ENCODE measurements around the gene HEXIM2. TPM values are rescaled to one million over a fixed set of nuclear protein-coding genes. Genes with fewer than 3 reads are reported as not detected.

HEXIM2 gene
- total RNA-seq, 1 experiment from 2014 or later: 12.5 TPM

- Histone ChIP-seq H3K9me3 (ENCODE audit: control insufficient read depth, low read depth, low read length) (no peaks in the 10 kb centered on the region), H3T11ph (ENCODE audit: low read length) (no peak overlapping the region), H3K56ac (ENCODE audit: insufficient read length, low read depth, low read length) (no peak overlapping the region), H3K23me2 (ENCODE audit: insufficient read length, low read depth, low read length, poor library complexity, severe bottlenecking) (peaks cover 3% of the 10 kb centered on the region), H2AFZ (ENCODE audit: low read length) (no peak overlapping the region), H3K4ac (ENCODE audit: low read depth, low read length) (no peak overlapping the region), H3K14ac (ENCODE audit: insufficient read depth, low read length) (no peak overlapping the region; the same call in 1 of the 2 replicates), H4K91ac (ENCODE audit: insufficient read length, low read depth, low read length) (no peak overlapping the region), H3K4me1 (ENCODE audit: insufficient read depth, low read length) (no peaks in the 10 kb centered on the region; the same call in 1 of the 2 replicates), H2BK20ac (ENCODE audit: low read depth, low read length, poor library complexity, severe bottlenecking) (no peak overlapping the region), H3K18ac (ENCODE audit: insufficient read length, low read depth, low read length) (no peak overlapping the region), H3K79me2 (ENCODE audit: insufficient read depth, low read length) (no peaks in the 10 kb centered on the region), H3K23ac (ENCODE audit: insufficient read length, low read depth, low read length) (no peak overlapping the region), H3K27ac (ENCODE audit: insufficient read length, low read depth, low read length) (no peak overlapping the region), H4K5ac (ENCODE audit: insufficient read length, low read depth, low read length) (no peak overlapping the region), H2BK120ac (ENCODE audit: low read depth, low read length, poor library complexity, severe bottlenecking) (no peak overlapping the region), H3K9ac (ENCODE audit: extremely low read depth, insufficient read length, low read length) (no peak overlapping the region), H2BK15ac (ENCODE audit: low read depth, low read length) (no peak overlapping the region), H4K8ac (replicated peaks; ENCODE audit: insufficient read length, low read depth, low read length) (no peak overlapping the region), H3K4me2 (ENCODE audit: insufficient read depth, insufficient read length, low read length) (no peak overlapping the region), H2AK5ac (ENCODE audit: insufficient read length, low read length) (no peak overlapping the region), H3K79me1 (ENCODE audit: insufficient read depth, low read depth, low read length, poor library complexity, severe bottlenecking) (no peaks in the 10 kb centered on the region), H4K20me1 (ENCODE audit: control insufficient read depth, insufficient read depth, insufficient read length) (no peaks in the 10 kb centered on the region), H2BK12ac (ENCODE audit: insufficient read length, low read depth, low read length) (no peak overlapping the region), H2BK5ac (ENCODE audit: insufficient read length, low read length) (no peak overlapping the region), H3K27me3 (ENCODE audit: insufficient read depth, low read length) (no peaks in the 10 kb centered on the region)
- TF ChIP-seq CTCF (conservative IDR thresholded peaks at IDR 0.05): no peak
- WGBS (ENCODE audit: extremely low coverage, insufficient read length, low lambda C conversion rate): no CpG with 5 or more reads among the region's 20 CpGs
- no peaks in the 10 kb centered on the region for H3K9me3 Mint-ChIP-seq
- peak; percentile 74 for DNase-seq
- H3K4me3 Mint-ChIP-seq: peak overlapping the region in 1 of 2 experiments; percentile 53; a peak in 1 of 5 replicates
- H3K27ac Mint-ChIP-seq: peak overlapping the region in 2 of 3 experiments; percentile 62 to 97; a peak in 6 of 7 replicates
- no peaks in the 10 kb centered on the region; the same call in 1 of the 2 replicates for H3K27me3 Mint-ChIP-seq (ENCODE audit: low read depth)
- peaks cover 30 to 37% of the 10 kb centered on the region in 2 experiments for H3K4me1 Mint-ChIP-seq
- no peaks in the 10 kb centered on the region; a peak in 1 of 7 replicates for H3K36me3 Mint-ChIP-seq (ENCODE audit: insufficient read depth in 1 of 3, low read depth in 3 of 3)
Measured at GRCh38 chr17:45127548-45128300, 34.0 kb upstream of the HEXIM2 start.
